Measurements from ENCODE around the gene NDUFS3.
"Not testable (repeated sequence)": the region's sequence is repeated elsewhere in the genome, so short reads cannot be mapped to it uniquely, and the experiment has no call there.

NDUFS3 gene

GRCh38 chr11:47560426-47560825 lies 18.4 kb upstream of the NDUFS3 start:
- DNase-seq (ENCODE audit: low spot score): no peak

- not testable (repeated sequence) for DNase-seq (ENCODE audit: low spot score)
Observed at GRCh38 chr11:47562393-47562792, 16.5 kb upstream of the NDUFS3 start.

GRCh38 chr11:47564366-47564765 lies 14.5 kb upstream of the NDUFS3 start:
- DNase-seq (ENCODE audit: low spot score): not testable (repeated sequence)

- DNase-seq (ENCODE audit: low spot score): no peak
Observed at GRCh38 chr11:47564933-47565339, 13.9 kb upstream of the NDUFS3 start.

- DNase-seq (ENCODE audit: low spot score): peak; percentile 83
Observed at GRCh38 chr11:47565340-47566148, 13.3 kb upstream of the NDUFS3 start, which contains the start of gene PTPMT1. Gene PTPMT1 (plus strand): TSS chr11:47565599. CDS start chr11:47565623, 24 bp downstream.

- DNase-seq (ENCODE audit: low spot score): no peak
Observed at GRCh38 chr11:47566149-47566698, 12.7 kb upstream of the NDUFS3 start.

GRCh38 chr11:47569646-47570045 lies 9.2 kb upstream of the NDUFS3 start:
- no peak for DNase-seq (ENCODE audit: low spot score)

- no peak for DNase-seq (ENCODE audit: low spot score)
Observed at GRCh38 chr11:47570651-47571356, 8.1 kb upstream of the NDUFS3 start.

- DNase-seq (ENCODE audit: low spot score): no peak
Observed at GRCh38 chr11:47571357-47571729, 7.5 kb upstream of the NDUFS3 start.

GRCh38 chr11:47571895-47572294 lies 7.0 kb upstream of the NDUFS3 start:
- peak; percentile 82 for DNase-seq (ENCODE audit: low spot score)

GRCh38 chr11:47572715-47573255 lies 6.1 kb upstream of the NDUFS3 start:
- DNase-seq (ENCODE audit: low spot score): no peak

- no peak for DNase-seq (ENCODE audit: low spot score)
Observed at GRCh38 chr11:47573321-47573720, 5.6 kb upstream of the NDUFS3 start.

GRCh38 chr11:47577460-47578041 lies 1.3 kb upstream of the NDUFS3 start:
- no peak for DNase-seq (ENCODE audit: low spot score)

- DNase-seq (ENCODE audit: low spot score): no peak
Observed at GRCh38 chr11:47583844-47584243, 5.0 kb downstream of the NDUFS3 start.

GRCh38 chr11:47586098-47586855 lies 7.4 kb downstream of the NDUFS3 start, which contains the start of gene FAM180B:
Gene FAM180B (plus strand): TSS chr11:47586678. CDS start chr11:47586769, 91 bp downstream.
- no peak for DNase-seq (ENCODE audit: low spot score)

GRCh38 chr11:47587039-47587716 lies 8.3 kb downstream of the NDUFS3 start:
- no peak for DNase-seq (ENCODE audit: low spot score)

- no peak for DNase-seq (ENCODE audit: low spot score)
Observed at GRCh38 chr11:47587723-47588326, 9.0 kb downstream of the NDUFS3 start.

- DNase-seq (ENCODE audit: low spot score): no peak
Observed at GRCh38 chr11:47589118-47589517, 10.2 kb downstream of the NDUFS3 start.

GRCh38 chr11:47589584-47589976 lies 10.7 kb downstream of the NDUFS3 start:
- DNase-seq (ENCODE audit: low spot score): no peak

All from hepatic stellate cell (primary cell).